Measurements from ENCODE around the gene EYA4.
A peak's percentile ranks its signal among the peaks of the same experiment; 100 is the strongest.

EYA4 gene

DNA sequence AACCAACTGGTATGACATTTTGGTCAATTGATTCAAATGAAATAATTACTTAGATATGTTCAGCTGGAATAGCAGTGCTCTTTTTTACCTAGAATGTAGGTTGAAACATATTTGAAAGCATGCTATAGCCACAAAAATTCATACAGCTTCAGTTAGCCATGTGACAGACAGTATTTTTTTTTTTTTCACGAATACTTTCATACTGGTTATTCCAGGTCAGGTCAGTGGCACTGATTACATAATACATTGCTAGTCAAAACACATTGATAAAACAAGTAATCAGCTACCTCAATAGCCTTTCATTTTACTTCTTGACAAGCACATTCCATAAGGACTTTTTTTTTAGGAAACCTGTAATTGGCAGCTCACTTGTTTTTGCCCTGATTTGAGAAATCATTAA is 222.6 kb downstream of the EYA4 start:
- Histone ChIP-seq H2BK5ac (ENCODE audit: low read depth, low read length, poor library complexity) (no peak overlapping the region), H3K79me1 (ENCODE audit: low read length) (no peaks in the 10 kb centered on the region), H4K91ac (ENCODE audit: low read depth, low read length) (no peak overlapping the region), H3K23ac (ENCODE audit: low read length) (no peak overlapping the region), H3K4me3 (ENCODE audit: low read depth, low read length) (no peak overlapping the region), H3K4ac (ENCODE audit: low read depth, low read length) (no peak overlapping the region), H3K9ac (ENCODE audit: low read length) (no peak overlapping the region), H3K9me3 (ENCODE audit: insufficient read depth, low read depth, low read length) (no peaks in the 10 kb centered on the region), H3K79me2 (ENCODE audit: control insufficient read depth, insufficient read depth, low read length, poor library complexity) (no peaks in the 10 kb centered on the region), H3K4me2 (ENCODE audit: low read length) (no peak overlapping the region), H3K36me3 (ENCODE audit: control insufficient read depth in 1 of 2, insufficient read depth in 2 of 2, low read length in 2 of 2) (no peaks in the 10 kb centered on the region), H3K27me3 (ENCODE audit: insufficient read depth, low read length) (no peaks in the 10 kb centered on the region), H4K8ac (ENCODE audit: low read depth, low read length) (no peak overlapping the region), H3K4me1 (ENCODE audit: control insufficient read depth in 1 of 2, insufficient read depth in 2 of 2, low read length in 2 of 2) (no peaks in the 10 kb centered on the region), H3K14ac (ENCODE audit: low read length) (no peak overlapping the region), H2BK120ac (ENCODE audit: insufficient read depth, low read length, poor library complexity) (no peak overlapping the region), H3K27ac (ENCODE audit: low read depth, low read length) (no peak overlapping the region), H2AK5ac (ENCODE audit: low read length) (no peak overlapping the region), H2BK12ac (ENCODE audit: low read length) (no peak overlapping the region), H4K12ac (ENCODE audit: low read depth, low read length) (no peak overlapping the region), H2AFZ (ENCODE audit: insufficient read depth, low read length, poor library complexity) (no peak overlapping the region), H3K18ac (ENCODE audit: low read length) (no peak overlapping the region)
- WGBS (ENCODE audit: extremely low coverage, insufficient coverage, insufficient read length) = no CpG with 5 or more reads among the region's 1 CpG
- DNase-seq = peak in 1 of 2 donors; percentile 70

DNA sequence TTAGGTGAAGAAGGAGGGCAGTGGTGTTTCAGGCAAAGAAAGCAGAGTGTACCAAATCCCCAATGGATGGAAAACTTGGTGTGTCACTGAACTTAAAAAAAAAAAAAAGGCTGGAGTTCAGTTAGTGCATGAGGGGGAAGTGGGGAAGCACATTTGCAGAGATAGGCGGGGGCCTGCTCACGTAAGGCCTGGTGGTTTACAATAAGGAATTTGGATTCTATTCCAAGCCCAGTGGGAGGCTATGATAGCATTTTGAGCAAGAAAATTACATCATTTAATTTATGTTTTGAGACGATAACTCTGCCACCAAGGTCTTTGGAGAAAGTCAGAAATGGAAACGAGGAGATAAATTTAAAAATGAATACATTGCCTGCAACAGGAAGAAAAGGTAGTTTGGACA is 225.5 kb downstream of the EYA4 start:
- Histone ChIP-seq H3K4me3 (ENCODE audit: low read depth, low read length) (no peak overlapping the region), H2BK12ac (ENCODE audit: low read length) (no peak overlapping the region), H3K14ac (ENCODE audit: low read length) (no peak overlapping the region), H3K4me1 (ENCODE audit: control insufficient read depth in 1 of 2, insufficient read depth in 2 of 2, low read length in 2 of 2) (no peaks in the 10 kb centered on the region), H2BK5ac (ENCODE audit: low read depth, low read length, poor library complexity) (no peak overlapping the region), H3K79me2 (ENCODE audit: control insufficient read depth, insufficient read depth, low read length, poor library complexity) (no peaks in the 10 kb centered on the region), H3K27ac (ENCODE audit: low read depth, low read length) (no peak overlapping the region), H3K36me3 (ENCODE audit: control insufficient read depth in 1 of 2, insufficient read depth in 2 of 2, low read length in 2 of 2) (no peaks in the 10 kb centered on the region), H2AK5ac (ENCODE audit: low read length) (no peak overlapping the region), H3K23ac (ENCODE audit: low read length) (no peak overlapping the region), H3K4ac (ENCODE audit: low read depth, low read length) (no peak overlapping the region), H4K8ac (ENCODE audit: low read depth, low read length) (no peak overlapping the region), H3K9ac (ENCODE audit: low read length) (no peak overlapping the region), H2AFZ (ENCODE audit: insufficient read depth, low read length, poor library complexity) (no peak overlapping the region), H4K12ac (ENCODE audit: low read depth, low read length) (no peak overlapping the region), H2BK120ac (ENCODE audit: insufficient read depth, low read length, poor library complexity) (no peak overlapping the region), H4K91ac (ENCODE audit: low read depth, low read length) (no peak overlapping the region), H3K79me1 (ENCODE audit: low read length) (no peaks in the 10 kb centered on the region), H3K18ac (ENCODE audit: low read length) (no peak overlapping the region), H3K9me3 (ENCODE audit: insufficient read depth, low read depth, low read length) (no peaks in the 10 kb centered on the region), H3K27me3 (ENCODE audit: insufficient read depth, low read length) (no peaks in the 10 kb centered on the region), H3K4me2 (ENCODE audit: low read length) (no peak overlapping the region)
- no peak for DNase-seq
- no CpG with 5 or more reads among the region's 4 CpGs for WGBS (ENCODE audit: extremely low coverage, insufficient coverage, insufficient read length)

DNA sequence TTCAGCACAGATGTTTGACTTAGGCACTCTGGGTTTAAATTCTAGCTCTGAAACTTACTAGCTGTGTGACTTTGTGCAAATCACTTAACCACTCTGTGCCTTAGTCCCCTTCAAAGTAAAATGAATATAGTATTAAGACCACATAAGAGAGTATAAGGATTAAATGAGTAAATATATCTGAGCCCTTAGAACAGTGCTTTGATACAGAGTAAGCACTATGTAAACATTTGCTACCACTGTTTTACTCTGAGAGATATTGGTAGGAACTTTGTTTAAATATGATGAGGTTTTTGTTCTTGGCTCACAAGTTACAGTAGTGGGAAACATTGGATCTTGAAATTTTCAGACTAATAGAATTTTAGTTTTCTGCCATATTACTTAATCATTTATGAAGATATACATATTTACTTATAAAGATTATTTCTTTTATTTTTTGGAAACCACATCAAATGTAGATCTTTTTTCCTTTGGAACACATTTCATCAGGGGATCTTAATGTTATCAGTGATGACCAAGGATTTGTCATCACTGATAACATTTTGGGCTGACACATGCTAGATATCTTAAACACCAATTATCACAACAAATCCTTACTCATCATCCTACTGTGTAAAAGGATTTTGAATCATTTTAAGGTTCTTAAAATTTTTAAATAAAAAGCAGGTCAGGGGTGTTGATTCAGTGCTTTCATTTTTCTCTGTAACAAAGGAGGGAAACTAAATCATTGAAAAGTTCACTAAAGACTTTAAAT is 226.2 kb downstream of the EYA4 start:
- H4K91ac ChIP-seq (ENCODE audit: low read depth, low read length) = no peak overlapping the region
- H4K8ac ChIP-seq (ENCODE audit: low read depth, low read length) = no peak overlapping the region
- H3K4ac ChIP-seq (ENCODE audit: low read depth, low read length) = no peak overlapping the region
- H3K9ac ChIP-seq (ENCODE audit: low read length) = no peak overlapping the region
- H3K9me3 ChIP-seq (ENCODE audit: insufficient read depth, low read depth, low read length) = no peaks in the 10 kb centered on the region
- H3K27me3 ChIP-seq (ENCODE audit: insufficient read depth, low read length) = no peaks in the 10 kb centered on the region
- H2BK12ac ChIP-seq (ENCODE audit: low read length) = no peak overlapping the region
- no peak overlapping the region for H3K4me2 ChIP-seq (ENCODE audit: low read length)
- H3K27ac ChIP-seq (ENCODE audit: low read depth, low read length) = no peak overlapping the region
- DNase-seq = peak in 1 of 2 donors; percentile 71
- H3K18ac ChIP-seq (ENCODE audit: low read length) = no peak overlapping the region
- no peak overlapping the region for H3K23ac ChIP-seq (ENCODE audit: low read length)
- no peaks in the 10 kb centered on the region for H3K36me3 ChIP-seq (ENCODE audit: control insufficient read depth in 1 of 2, insufficient read depth in 2 of 2, low read length in 2 of 2)
- no peaks in the 10 kb centered on the region for H3K79me1 ChIP-seq (ENCODE audit: low read length)
- H3K4me3 ChIP-seq (ENCODE audit: low read depth, low read length) = no peak overlapping the region
- H2BK5ac ChIP-seq (ENCODE audit: low read depth, low read length, poor library complexity) = no peak overlapping the region
- no peak overlapping the region for H2AFZ ChIP-seq (ENCODE audit: insufficient read depth, low read length, poor library complexity)
- H3K4me1 ChIP-seq (ENCODE audit: control insufficient read depth in 1 of 2, insufficient read depth in 2 of 2, low read length in 2 of 2) = no peaks in the 10 kb centered on the region
- no peaks in the 10 kb centered on the region for H3K79me2 ChIP-seq (ENCODE audit: control insufficient read depth, insufficient read depth, low read length, poor library complexity)
- H2AK5ac ChIP-seq (ENCODE audit: low read length) = no peak overlapping the region
- no peak overlapping the region for H3K14ac ChIP-seq (ENCODE audit: low read length)
- no peak overlapping the region for H4K12ac ChIP-seq (ENCODE audit: low read depth, low read length)
- no peak overlapping the region for H2BK120ac ChIP-seq (ENCODE audit: insufficient read depth, low read length, poor library complexity)

DNA sequence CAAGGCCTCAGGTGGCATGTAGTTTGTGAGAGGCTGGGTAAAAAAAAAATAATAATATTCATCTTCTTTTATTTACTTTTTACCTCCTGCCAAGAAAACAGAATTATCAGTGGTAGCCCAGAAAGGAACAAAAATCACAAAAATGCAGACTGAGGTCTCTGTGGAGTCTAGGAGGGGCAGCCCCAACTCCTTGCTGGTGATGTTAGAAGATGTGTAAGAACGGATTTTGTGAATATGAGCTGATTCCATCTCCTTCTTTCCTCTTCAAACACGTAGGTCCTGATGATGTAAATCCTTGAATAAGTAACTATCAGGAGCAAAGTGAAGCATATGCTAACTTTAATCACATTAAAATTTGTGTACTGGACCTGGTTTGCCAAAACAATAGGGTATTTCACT is 226.8 kb downstream of the EYA4 start:
- Histone ChIP-seq H2AK5ac (ENCODE audit: low read length) (no peak overlapping the region), H3K9ac (ENCODE audit: low read length) (no peak overlapping the region), H3K4me1 (ENCODE audit: control insufficient read depth in 1 of 2, insufficient read depth in 2 of 2, low read length in 2 of 2) (no peaks in the 10 kb centered on the region), H3K4me3 (ENCODE audit: low read depth, low read length) (no peak overlapping the region), H4K91ac (ENCODE audit: low read depth, low read length) (no peak overlapping the region), H3K79me1 (ENCODE audit: low read length) (no peaks in the 10 kb centered on the region), H2BK120ac (ENCODE audit: insufficient read depth, low read length, poor library complexity) (no peak overlapping the region), H3K18ac (ENCODE audit: low read length) (no peak overlapping the region), H3K4ac (ENCODE audit: low read depth, low read length) (no peak overlapping the region), H4K12ac (ENCODE audit: low read depth, low read length) (no peak overlapping the region), H2BK12ac (ENCODE audit: low read length) (no peak overlapping the region), H3K14ac (ENCODE audit: low read length) (no peak overlapping the region), H3K23ac (ENCODE audit: low read length) (no peak overlapping the region), H3K27me3 (ENCODE audit: insufficient read depth, low read length) (no peaks in the 10 kb centered on the region), H2BK5ac (ENCODE audit: low read depth, low read length, poor library complexity) (no peak overlapping the region), H3K36me3 (ENCODE audit: control insufficient read depth in 1 of 2, insufficient read depth in 2 of 2, low read length in 2 of 2) (no peaks in the 10 kb centered on the region), H3K4me2 (ENCODE audit: low read length) (no peak overlapping the region), H2AFZ (ENCODE audit: insufficient read depth, low read length, poor library complexity) (no peak overlapping the region), H3K27ac (ENCODE audit: low read depth, low read length) (no peak overlapping the region), H3K9me3 (ENCODE audit: insufficient read depth, low read depth, low read length) (no peaks in the 10 kb centered on the region), H4K8ac (ENCODE audit: low read depth, low read length) (no peak overlapping the region), H3K79me2 (ENCODE audit: control insufficient read depth, insufficient read depth, low read length, poor library complexity) (no peaks in the 10 kb centered on the region)
- peak in 1 of 2 donors; percentile 32 for DNase-seq
- no CpG with 5 or more reads among the region's 2 CpGs for WGBS (ENCODE audit: extremely low coverage, insufficient coverage, insufficient read length)
